Esophagus (tissue), 2 donors: ENCODE results near the gene PDE11A. TPM values are rescaled to one million over a fixed set of nuclear protein-coding genes. Genes with fewer than 3 reads are reported as not detected.

ENCODE experiments used
- H3K27ac ChIP-seq, 2 donors: one replicate each; pipeline ENCODE4 v1.5.1; 2013; ENCODE audit warnings: low read depth in 2 of 2, mild to moderate bottlenecking in 2 of 2, inconsistent platforms in 1 of 2, low read length in 1 of 2, moderate library complexity in 1 of 2
- H3K27me3 ChIP-seq, 2 donors: one replicate each; pipeline ENCODE4 v1.6.1; 2013; ENCODE audit warnings: low read length in 2 of 2, control low read depth in 1 of 2, mild to moderate bottlenecking in 1 of 2; ENCODE audit not compliant: insufficient read depth in 2 of 2, control insufficient read depth in 1 of 2
- H3K36me3 ChIP-seq, 2 donors: one replicate each; pipeline ENCODE4 v1.6.1; 2013; ENCODE audit warnings: low read length in 1 of 2; ENCODE audit not compliant: control insufficient read depth in 2 of 2, insufficient read depth in 2 of 2
- H3K4me1 ChIP-seq, 2 donors: one replicate each; pipeline ENCODE4 v1.6.1; 2013; ENCODE audit warnings: low read length in 1 of 2; ENCODE audit not compliant: control insufficient read depth in 2 of 2, insufficient read depth in 2 of 2
- H3K4me3 ChIP-seq, 2 donors: one replicate each; pipeline ENCODE4 v1.5.1; 2013; ENCODE audit warnings: low read length in 2 of 2, mild to moderate bottlenecking in 2 of 2, low read depth in 1 of 2, moderate library complexity in 1 of 2
- H3K9me3 ChIP-seq, 2 donors: one replicate each; pipeline ENCODE4 v1.6.1; 2013; ENCODE audit warnings: mild to moderate bottlenecking in 2 of 2, low read depth in 1 of 2, low read length in 1 of 2, moderate library complexity in 1 of 2; ENCODE audit not compliant: control insufficient read depth in 2 of 2, insufficient read depth in 1 of 2
- WGBS, 2 donors: extraction: QIAGEN DNeasy Blood & Tissue Kit; methylation state at CpG; one replicate each; pipeline ENCODE4 v1.1.7; 2013; 5-methylcytosine and 5-hydroxymethylcytosine counted together
- polyA plus RNA-seq, 2 donors: library from polyadenylated mRNA; stranded (reverse); fragments of 200-250 nt; gene quantifications; one replicate each; pipeline ENCODE4 v1.2.3, GENCODE V29; 2013
- donor health status: healthy with polysubstance abuse.
- donor health status: Bipolar disorder and iron deficiency.

PDE11A gene
- polyA plus RNA-seq, 2 donors: not detected

DNA sequence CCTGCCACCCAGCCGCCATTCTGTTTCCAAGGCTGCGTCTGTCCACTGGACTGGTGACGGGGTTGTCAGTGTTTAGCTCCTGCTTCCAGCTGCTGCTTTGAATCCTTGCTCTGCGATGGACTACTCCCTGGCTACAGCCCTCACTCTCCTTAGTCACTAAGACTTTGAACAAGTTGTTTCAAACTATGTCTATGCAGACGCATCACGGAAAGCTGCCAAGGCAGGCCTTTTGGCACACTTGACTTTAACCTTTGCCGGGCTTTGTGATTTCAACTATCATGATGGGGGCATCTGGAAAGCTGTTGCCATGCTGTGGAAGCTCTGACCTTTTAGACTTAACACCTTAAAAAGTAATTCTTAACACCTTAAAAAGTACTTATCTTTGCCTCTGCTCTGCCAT lies 54.4 kb downstream of the PDE11A start:
- H3K9me3 ChIP-seq: no peaks in the 10 kb centered on the region
- 51 to 68% methylated on average over 7 of the region's 7 CpGs for WGBS, 2 donors
- H3K4me3 ChIP-seq: no peak overlapping the region
- no peaks in the 10 kb centered on the region for H3K4me1 ChIP-seq
- H3K36me3 ChIP-seq: no peaks in the 10 kb centered on the region
- no peak overlapping the region for H3K27ac ChIP-seq
- no peaks in the 10 kb centered on the region for H3K27me3 ChIP-seq

DNA sequence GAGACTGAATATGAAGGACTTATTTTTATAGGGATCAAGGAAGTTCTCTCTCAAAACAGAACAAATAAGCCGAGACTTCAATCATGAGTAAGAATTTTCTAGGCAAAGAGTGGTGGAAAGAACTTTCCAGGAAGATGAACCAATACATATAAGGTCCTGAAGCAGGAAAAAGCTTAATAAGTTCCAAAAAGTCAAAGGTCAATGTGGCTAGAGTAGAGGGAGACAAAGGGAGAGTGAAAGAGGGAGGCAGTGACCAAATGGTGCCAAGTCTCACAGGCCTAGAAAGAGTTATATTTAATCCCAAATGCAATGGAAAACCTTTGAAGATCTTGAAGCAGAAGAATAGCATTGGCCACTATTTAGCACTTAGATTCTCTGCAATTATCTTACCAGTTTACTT lies 56.0 kb downstream of the PDE11A start:
- no peaks in the 10 kb centered on the region for H3K4me1 ChIP-seq
- 0% methylated on average over 1 of the region's 1 CpG for WGBS, 2 donors
- H3K27me3 ChIP-seq: no peaks in the 10 kb centered on the region
- no peaks in the 10 kb centered on the region for H3K9me3 ChIP-seq
- H3K27ac ChIP-seq: no peak overlapping the region
- no peaks in the 10 kb centered on the region for H3K36me3 ChIP-seq
- H3K4me3 ChIP-seq: no peak overlapping the region

DNA sequence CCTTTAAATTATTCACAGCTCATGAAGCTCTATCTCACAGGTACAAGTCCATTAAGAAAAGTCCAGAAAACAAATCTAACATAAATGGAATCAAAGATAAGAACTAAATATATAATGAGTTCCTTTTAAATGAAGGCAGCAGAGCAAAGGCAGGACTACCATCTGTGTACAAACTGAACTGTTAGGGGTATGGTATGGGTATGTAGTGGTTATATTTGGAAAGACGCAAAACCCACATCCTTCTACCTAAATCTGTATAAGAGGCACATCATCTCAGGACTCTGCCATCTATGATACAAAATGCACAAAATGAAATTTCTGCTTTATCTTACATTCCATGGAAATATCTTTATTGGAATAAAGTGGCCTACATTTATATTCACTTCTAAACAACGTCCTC lies 59.9 kb downstream of the PDE11A start:
- Histone ChIP-seq H3K36me3 (no peaks in the 10 kb centered on the region), H3K27ac (no peak overlapping the region), H3K4me3 (no peak overlapping the region), H3K27me3 (no peaks in the 10 kb centered on the region), H3K4me1 (no peaks in the 10 kb centered on the region), H3K9me3 (no peaks in the 10 kb centered on the region)
- 69 to 84% methylated on average over 2 of the region's 2 CpGs for WGBS, 2 donors

DNA sequence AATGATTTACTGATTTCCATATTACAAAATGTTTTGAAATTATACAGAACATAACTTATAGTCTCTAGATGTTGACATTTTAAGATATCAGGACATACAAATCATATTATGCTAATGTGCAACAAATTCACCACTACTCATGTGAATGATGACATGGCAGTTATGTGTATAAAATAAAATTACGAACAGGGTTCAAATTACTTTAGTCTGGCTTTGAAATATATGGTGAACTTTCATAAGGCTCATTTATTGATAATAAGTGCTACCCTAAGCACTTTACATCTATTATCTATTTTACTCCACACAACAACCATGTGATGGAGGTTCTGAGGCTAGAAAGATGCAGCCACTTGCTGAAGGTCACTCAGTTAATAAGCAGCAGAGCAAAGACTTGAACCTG lies 62.8 kb downstream of the PDE11A start:
- Histone ChIP-seq H3K27me3 (no peaks in the 10 kb centered on the region), H3K36me3 (no peaks in the 10 kb centered on the region), H3K27ac (no peak overlapping the region), H3K4me3 (no peak overlapping the region), H3K4me1 (no peaks in the 10 kb centered on the region), H3K9me3 (no peaks in the 10 kb centered on the region)
- 85 to 93% methylated on average over 1 of the region's 1 CpG for WGBS, 2 donors

DNA sequence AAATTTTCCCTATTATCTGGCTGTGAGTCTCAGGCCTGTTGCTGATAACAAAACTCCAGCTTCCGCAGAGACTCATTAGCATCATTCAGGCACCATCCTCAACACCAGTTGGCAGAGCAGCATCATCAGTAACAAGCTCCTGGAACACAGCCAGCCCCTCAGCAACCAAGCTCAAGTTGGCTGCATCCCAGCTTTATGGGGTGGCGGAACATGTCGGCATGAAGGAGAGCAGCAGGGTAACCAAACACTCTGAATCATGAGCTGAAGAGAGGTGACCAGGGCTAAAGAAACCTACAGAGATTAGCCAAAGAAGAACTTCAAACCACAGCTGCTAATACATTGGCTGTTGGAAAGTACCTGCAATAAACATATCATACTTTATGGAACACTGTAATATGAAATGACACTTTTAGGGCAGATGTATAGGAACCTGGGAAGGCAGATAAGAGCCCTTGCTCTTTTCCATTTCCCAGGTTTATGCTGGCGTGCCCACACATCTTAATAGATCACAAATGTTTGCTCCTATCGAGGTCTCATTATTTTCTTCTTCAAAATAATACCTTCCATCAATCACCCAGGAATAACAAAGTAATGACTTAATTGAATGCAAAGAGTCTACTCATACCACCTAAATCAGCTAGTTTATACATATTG lies 63.8 kb downstream of the PDE11A start:
- no peak overlapping the region for H3K4me3 ChIP-seq
- H3K27me3 ChIP-seq: no peaks in the 10 kb centered on the region
- H3K9me3 ChIP-seq: no peaks in the 10 kb centered on the region
- no peak overlapping the region for H3K27ac ChIP-seq
- 53 to 54% methylated on average over 5 of the region's 5 CpGs for WGBS, 2 donors
- no peaks in the 10 kb centered on the region for H3K36me3 ChIP-seq
- H3K4me1 ChIP-seq: no peaks in the 10 kb centered on the region

DNA sequence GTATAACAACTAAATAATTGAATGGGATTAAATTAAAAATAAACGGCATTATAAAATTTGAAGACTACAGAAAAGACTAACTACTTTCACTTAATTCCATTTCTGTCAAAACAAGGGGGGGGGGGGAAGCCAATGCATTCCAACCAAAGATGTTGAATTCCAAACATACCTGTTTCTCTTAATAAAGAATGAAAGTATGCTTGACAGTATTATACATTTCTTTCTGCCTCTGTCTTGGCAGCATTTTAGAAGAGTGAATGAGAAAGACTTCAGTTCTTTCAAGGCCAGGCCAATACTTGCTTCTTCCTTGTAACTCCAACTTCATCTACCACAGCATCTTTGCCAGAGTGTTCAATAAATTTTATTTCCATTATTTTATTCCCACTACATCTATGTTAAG lies 65.9 kb downstream of the PDE11A start:
- Histone ChIP-seq H3K9me3 (no peaks in the 10 kb centered on the region), H3K36me3 (no peaks in the 10 kb centered on the region), H3K4me3 (no peak overlapping the region), H3K4me1 (no peaks in the 10 kb centered on the region), H3K27ac (no peak overlapping the region), H3K27me3 (no peaks in the 10 kb centered on the region)
- WGBS, 2 donors: 87 to 93% methylated on average over 1 of the region's 1 CpG

DNA sequence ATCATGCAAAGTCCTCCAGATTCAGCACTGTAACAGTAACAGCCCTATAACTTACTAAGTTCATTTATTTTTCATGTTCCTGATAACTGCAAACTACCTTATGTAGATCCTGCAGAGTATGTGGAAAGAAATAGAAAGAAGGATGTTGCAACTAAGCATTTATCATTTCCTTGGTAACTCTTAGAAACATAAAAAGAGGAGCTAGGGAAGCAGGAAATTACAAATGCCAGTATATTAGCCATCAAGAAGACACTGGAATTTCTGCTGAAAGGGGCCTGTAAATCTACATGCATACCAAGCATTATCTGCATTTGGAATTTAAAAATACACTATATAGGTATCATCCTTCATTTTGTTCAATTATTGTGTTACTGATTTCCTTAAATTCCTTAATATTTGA lies 66.8 kb downstream of the PDE11A start:
- no peaks in the 10 kb centered on the region for H3K4me1 ChIP-seq
- no peak overlapping the region for H3K27ac ChIP-seq
- H3K27me3 ChIP-seq: no peaks in the 10 kb centered on the region
- no peaks in the 10 kb centered on the region for H3K9me3 ChIP-seq
- no peak overlapping the region for H3K4me3 ChIP-seq
- no peaks in the 10 kb centered on the region for H3K36me3 ChIP-seq

DNA sequence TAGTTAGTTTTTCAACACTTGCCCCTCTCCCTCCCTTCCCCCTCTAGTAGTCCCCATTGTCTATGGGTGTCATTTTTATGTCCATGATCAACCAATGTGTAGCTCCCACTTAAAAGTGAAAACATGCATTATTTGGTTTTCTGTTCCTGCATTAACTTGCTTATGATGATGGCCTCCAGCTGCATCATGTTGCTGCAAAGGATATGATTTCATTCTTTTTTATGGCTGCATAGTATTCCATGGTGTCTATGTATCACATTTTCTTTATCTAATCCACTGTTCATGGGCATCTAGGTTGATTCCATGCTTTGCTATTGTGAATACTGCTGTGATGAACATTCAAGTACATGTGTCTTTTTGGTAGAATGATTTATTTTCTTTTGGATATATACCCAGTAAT lies 70.5 kb downstream of the PDE11A start:
- Histone ChIP-seq H3K9me3 (no peaks in the 10 kb centered on the region), H3K27me3 (no peaks in the 10 kb centered on the region), H3K27ac (no peak overlapping the region), H3K4me1 (no peaks in the 10 kb centered on the region), H3K4me3 (no peak overlapping the region), H3K36me3 (no peaks in the 10 kb centered on the region)

DNA sequence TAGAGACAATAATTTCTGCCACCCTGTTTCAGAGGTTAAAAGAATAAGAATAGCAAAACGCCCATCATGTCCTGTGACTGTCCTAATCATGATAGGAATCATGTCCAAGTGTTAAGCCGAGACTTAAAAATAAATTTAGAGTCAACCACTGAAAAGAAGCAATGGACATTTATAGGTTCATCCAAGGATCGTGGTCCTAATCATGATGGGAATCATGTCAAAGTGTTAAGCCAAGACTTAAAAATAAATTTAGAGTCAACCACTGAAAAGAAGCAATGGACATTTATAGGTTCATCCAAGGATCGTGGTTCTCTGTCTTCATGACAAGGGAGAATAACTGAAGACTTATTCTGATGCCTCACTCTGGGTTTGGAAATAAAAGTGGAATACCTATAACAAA lies 73.6 kb downstream of the PDE11A start:
- no peaks in the 10 kb centered on the region for H3K36me3 ChIP-seq
- H3K27ac ChIP-seq: no peak overlapping the region
- H3K4me1 ChIP-seq: no peaks in the 10 kb centered on the region
- no peaks in the 10 kb centered on the region for H3K9me3 ChIP-seq
- WGBS, 2 donors: 73 to 80% methylated on average over 4 of the region's 4 CpGs
- no peaks in the 10 kb centered on the region for H3K27me3 ChIP-seq
- H3K4me3 ChIP-seq: no peak overlapping the region

DNA sequence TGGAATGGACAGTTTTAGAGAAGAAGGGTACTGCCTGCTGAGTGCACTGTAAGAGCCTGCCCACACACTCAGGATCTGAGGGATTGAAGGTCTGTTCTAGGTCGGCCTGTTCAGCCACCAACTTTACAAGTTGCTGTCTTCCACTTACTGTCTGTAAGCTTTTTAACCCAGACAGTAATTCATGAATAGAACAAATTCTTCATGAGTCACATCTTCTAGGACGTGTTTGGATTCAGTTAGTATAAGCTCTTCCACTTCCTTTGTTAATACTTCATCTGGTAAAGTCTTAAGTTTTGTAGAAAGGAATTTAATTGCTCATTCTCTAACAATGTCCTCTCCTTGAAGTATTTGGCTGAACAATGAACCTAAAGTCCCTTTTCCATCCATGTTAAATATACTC lies 74.6 kb downstream of the PDE11A start:
- Histone ChIP-seq H3K27me3 (no peaks in the 10 kb centered on the region), H3K9me3 (no peaks in the 10 kb centered on the region), H3K27ac (no peak overlapping the region), H3K4me3 (no peak overlapping the region), H3K4me1 (no peaks in the 10 kb centered on the region), H3K36me3 (no peaks in the 10 kb centered on the region)
- WGBS, 2 donors: 37 to 49% methylated on average over 2 of the region's 2 CpGs
